Heart left ventricle (tissue), 16 donors: ENCODE measurements around the gene ITPR2. TPM values are rescaled to one million over a fixed set of nuclear protein-coding genes. Genes with fewer than 3 reads are reported as not detected.

Source experiments
- ATAC-seq, 4 donors: fragments of 200-7000 bp; cut with Tn5 transposase; one replicate each; pipeline ENCODE4 v1.9.1; 2020 to 2022; ENCODE audit warnings: moderate library complexity in 4 of 4, mild to moderate bottlenecking in 3 of 4, moderate number of reproducible peaks in 1 of 4
- DNase-seq, 5 donors: peaks; one replicate each; pipeline ENCODE4 v3.0.0-alpha.2; 2020
- H3K27ac ChIP-seq, 12 donors: fragments of 200-600 bp; sonication (generic) in 4 of 12; one replicate each; pipeline versions ENCODE4 v1.5.0 to v1.8.0; 2016 to 2022; ENCODE audit warnings: mild to moderate bottlenecking in 2 of 12
- H3K27me3 ChIP-seq, 9 donors: fragments of 200-600 bp; sonication (generic) in 2 of 9; one replicate each; pipeline versions ENCODE4 v1.5.1 to v1.8.0; 2016 to 2022; ENCODE audit warnings: mild to moderate bottlenecking in 3 of 9
- H3K36me3 ChIP-seq, 9 donors: fragments of 200-600 bp; sonication (generic) in 2 of 9; one replicate each; pipeline versions ENCODE4 v1.5.0 to v1.8.0; 2018 to 2022; ENCODE audit warnings: mild to moderate bottlenecking in 2 of 9
- H3K4me1 ChIP-seq, 12 donors: fragments of 200-600 bp; sonication (generic) in 4 of 12; one replicate each; pipeline versions ENCODE4 v1.5.0 to v1.8.0; 2016 to 2022; ENCODE audit warnings: mild to moderate bottlenecking in 3 of 12
- H3K4me3 ChIP-seq, 12 donors: fragments of 200-600 bp; sonication (generic) in 4 of 12; one replicate each; pipeline versions ENCODE4 v1.5.0 to v1.8.0; 2017 to 2022; ENCODE audit warnings: mild to moderate bottlenecking in 9 of 12, moderate library complexity in 4 of 12
- H3K9me3 ChIP-seq, 12 donors: fragments of 200-600 bp; sonication (generic) in 4 of 12; one replicate each; pipeline versions ENCODE4 v1.5.0 to v1.8.0; 2016 to 2022; ENCODE audit warnings: mild to moderate bottlenecking in 1 of 12
- CTCF ChIP-seq, 12 donors: fragments of 200-600 bp; sonication (generic) in 4 of 12; IDR thresholded peaks; one replicate each; pipeline versions ENCODE4 v1.5.0 to v1.8.0; 2018 to 2022; ENCODE audit warnings: antibody characterized with exemption in 12 of 12, mild to moderate bottlenecking in 5 of 12
- POLR2A ChIP-seq, 2 donors: fragments of 450-650 bp; IDR thresholded peaks; one replicate each; pipeline ENCODE4 v1.6.1; 2017; ENCODE audit warnings: antibody characterized with exemption in 2 of 2, mild to moderate bottlenecking in 2 of 2, moderate library complexity in 2 of 2
- WGBS, 4 donors: extraction: QIAGEN DNeasy Blood & Tissue Kit in 2 of 4; methylation state at CpG; one replicate each; pipeline versions ENCODE4 v1.1.5 to v1.1.7; 2013 to 2018; 5-methylcytosine and 5-hydroxymethylcytosine counted together
- intact Hi-C, 10 donors: fragments of 100-400 bp; cut with DNase I; formaldehyde crosslinking; loops; one replicate each; pipeline versions ENCODE4 v1.11.1 to v1.14.2; 2022
- polyA plus RNA-seq, 2 donors: library from polyadenylated mRNA; stranded (reverse); fragments of 200-250 nt; gene quantifications; one replicate each; pipeline ENCODE4 v1.2.3, GENCODE V29; 2013
- total RNA-seq, 9 donors: library from RNA; depleted of rRNA in 2 of 9; stranded (reverse); fragments of >200 nt in 2 of 9; fragmentation: NEBNext Ultra II Directional in 3 of 9; extraction: Animal tissue kit (Norgen Biotek cat#: 25700) in 3 of 9; gene quantifications; one replicate each; pipeline versions ENCODE4 v1.1.0 to v1.2.4, GENCODE V29; 2016 to 2023
- donor health status: ischemic (EF 13 %, LVEDD 7.1; RV severe dilation, severe dysfunction).
- donor health status: healthy with polysubstance abuse.
- donor health status: DM: no; HTN: yes; CAD: no.
- donor health status: DM: no; HTN: no; CAD: no.
- donor health status: ischemic (EF 25% LVEDD 6.9; RV normal size, moderate dysfunction).
- donor health status: ischemic (EF 25% LVEDD 5.7; RV mildly dilated, moderate dysfunction).
- donor health status: healthy.
- donor health status: DM: yes; HTN: yes; CAD: no.
- donor health status: ischemic (EF 35%, LVEDD 5.7; RV mildly dilated, moderate dysfunction).
- donor health status: nonischemic (EF 11% LVEDD 7.7; RV severe dilation, severe dysfunction).
- donor health status: DM: yes; HTN: yes; CAD: no.
- donor health status: PGD.
- donor health status: ischemic (EF 29% LVEDD 5.4; RV normal size, mild dysfunction).
- donor health status: nonischemic (EF 23%, LVEDD 6.1; RV moderate dilation, normal function).

ITPR2 gene
- total and polyA plus RNA-seq, 11 donors, result 3.4 to 45.6 (median 11.8) TPM

GRCh38 chr12:26496170-26496569, 336.8 kb downstream of the ITPR2 start:
- H3K27ac ChIP-seq, result no peak overlapping the region
- H3K27me3 ChIP-seq, result no peaks in the 10 kb centered on the region
- WGBS, 4 donors, result 98 to 100% (median 99%) methylated on average over 1 of the region's 1 CpG
- no peaks in the 10 kb centered on the region for H3K9me3 ChIP-seq
- intact Hi-C loops, result no loop called here
- peaks cover 0 to 11% (median 0%) of the 10 kb centered on the region in 12 donors for H3K4me1 ChIP-seq
- TF ChIP-seq POLR2A (IDR thresholded peaks at IDR 0.05), result no peak
- TF ChIP-seq CTCF (IDR thresholded peaks at IDR 0.05), result no peak
- H3K36me3 ChIP-seq, result peaks cover 0 to 29% (median 19%) of the 10 kb centered on the region in 9 donors
- H3K4me3 ChIP-seq, result no peak overlapping the region
- ATAC-seq (no peak), DNase-seq (no peak)

DNA sequence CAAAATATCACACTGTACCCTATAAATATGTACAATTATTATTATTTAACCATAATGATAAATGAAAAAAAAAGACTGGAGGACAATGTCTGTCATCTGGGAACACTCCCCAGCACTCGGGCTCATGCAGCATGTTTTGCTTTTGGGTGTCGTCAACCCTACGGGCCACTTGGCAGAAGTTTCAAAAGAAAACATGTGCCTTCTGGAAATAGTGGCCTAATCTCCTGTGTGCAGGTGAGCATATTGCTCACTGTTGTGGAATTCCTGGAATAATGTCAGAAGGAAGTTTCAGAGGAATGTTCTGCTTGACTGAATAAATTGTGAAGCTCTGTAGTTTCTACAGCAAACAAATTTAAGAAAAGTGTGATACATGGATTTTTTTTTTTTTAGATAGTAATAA, 339.3 kb downstream of the ITPR2 start:
- no peaks in the 10 kb centered on the region for H3K9me3 ChIP-seq
- no peak overlapping the region for H3K27ac ChIP-seq
- no peak for ATAC-seq
- intact Hi-C loops, result no loop called here
- peaks cover 0 to 4% (median 0%) of the 10 kb centered on the region in 12 donors for H3K4me1 ChIP-seq
- no peak overlapping the region for H3K4me3 ChIP-seq
- WGBS, 4 donors, result 35 to 49% (median 46%) methylated on average over 3 of the region's 3 CpGs
- DNase-seq, result no peak
- peaks cover 0 to 29% (median 19%) of the 10 kb centered on the region in 9 donors for H3K36me3 ChIP-seq
- TF ChIP-seq CTCF (IDR thresholded peaks at IDR 0.05), result no peak
- no peak for TF ChIP-seq POLR2A (IDR thresholded peaks at IDR 0.05)
- H3K27me3 ChIP-seq, result no peaks in the 10 kb centered on the region

DNA sequence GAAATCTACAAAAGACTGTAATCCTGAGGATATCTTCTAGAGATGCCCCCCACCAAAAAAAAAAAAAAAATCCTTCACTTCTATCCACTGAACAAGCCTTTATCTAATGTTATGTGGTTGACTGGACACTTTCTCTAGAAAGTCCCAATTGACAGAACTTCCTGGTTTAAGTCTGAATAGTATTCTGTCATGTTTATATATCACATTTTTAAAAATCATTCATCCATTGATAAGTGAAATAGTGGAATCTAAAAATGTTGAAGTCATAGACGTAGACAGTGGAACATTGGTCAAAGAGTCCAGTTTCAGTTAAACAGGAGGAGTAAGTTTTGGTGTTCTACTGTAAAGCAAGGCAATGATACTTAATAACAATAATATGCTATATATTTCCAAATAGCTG, 340.6 kb downstream of the ITPR2 start:
- DNase-seq (no peak), ATAC-seq (no peak)
- H3K4me1 ChIP-seq, result peaks cover 0 to 4% (median 0%) of the 10 kb centered on the region in 12 donors
- no peak overlapping the region for H3K27ac ChIP-seq
- intact Hi-C loops, result no loop called here
- peaks cover 0 to 35% (median 19%) of the 10 kb centered on the region in 9 donors for H3K36me3 ChIP-seq
- H3K27me3 ChIP-seq, result no peaks in the 10 kb centered on the region
- H3K4me3 ChIP-seq, result no peak overlapping the region
- 95 to 98% (median 97%) methylated on average over 1 of the region's 1 CpG for WGBS, 4 donors
- H3K9me3 ChIP-seq, result no peaks in the 10 kb centered on the region
- TF ChIP-seq POLR2A (IDR thresholded peaks at IDR 0.05), result no peak
- no peak for TF ChIP-seq CTCF (IDR thresholded peaks at IDR 0.05)

DNA sequence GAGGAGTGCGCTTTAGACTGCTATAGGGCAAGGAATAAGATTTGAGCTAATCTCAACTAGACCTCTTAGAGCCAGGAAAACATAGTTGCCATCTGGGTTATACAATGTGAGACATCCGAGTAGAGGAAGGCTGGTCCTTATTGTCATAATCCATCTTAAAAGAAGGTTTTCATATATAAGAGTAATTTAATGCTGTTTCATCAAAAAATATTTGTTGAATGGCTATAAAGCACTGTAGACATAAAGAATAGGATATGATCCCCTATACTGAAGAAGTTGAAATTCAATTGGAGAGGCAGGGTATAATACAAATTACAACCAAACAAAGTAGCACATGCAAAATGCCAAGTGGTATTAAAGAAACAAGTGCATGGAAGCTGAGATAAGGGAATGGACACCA, 343.1 kb downstream of the ITPR2 start:
- 96 to 99% (median 96%) methylated on average over 2 of the region's 2 CpGs for WGBS, 4 donors
- Histone ChIP-seq H3K9me3 (no peaks in the 10 kb centered on the region), H3K4me3 (no peak overlapping the region), H3K27ac (no peak overlapping the region), H3K27me3 (no peaks in the 10 kb centered on the region), H3K36me3 (peaks cover 0 to 59% (median 27%) of the 10 kb centered on the region in 9 donors), H3K4me1 (peaks cover 0 to 4% (median 0%) of the 10 kb centered on the region in 12 donors)
- no peak for DNase-seq
- ATAC-seq, result no peak
- intact Hi-C loops, result no loop called here
- TF ChIP-seq CTCF (IDR thresholded peaks at IDR 0.05) (no peak), POLR2A (IDR thresholded peaks at IDR 0.05) (no peak)
